ENCODE measurements around the gene CSMD2. TPM values are rescaled to one million over a fixed set of nuclear protein-coding genes. Genes with fewer than 3 reads are reported as not detected.

Gene CSMD2
- total RNA-seq, 1 donor from 2014 or later, result 0.27 TPM

- no peak overlapping the region for H3K4me3 Mint-ChIP-seq (ENCODE audit: unreplicated experiment)
- H3K36me3 Mint-ChIP-seq (ENCODE audit: unreplicated experiment), result no peaks in the 10 kb centered on the region
- H3K27me3 Mint-ChIP-seq (ENCODE audit: unreplicated experiment), result peaks cover 3% of the 10 kb centered on the region
- no peak overlapping the region for H3K27ac Mint-ChIP-seq (ENCODE audit: unreplicated experiment)
- TF ChIP-seq, protein P1, sequence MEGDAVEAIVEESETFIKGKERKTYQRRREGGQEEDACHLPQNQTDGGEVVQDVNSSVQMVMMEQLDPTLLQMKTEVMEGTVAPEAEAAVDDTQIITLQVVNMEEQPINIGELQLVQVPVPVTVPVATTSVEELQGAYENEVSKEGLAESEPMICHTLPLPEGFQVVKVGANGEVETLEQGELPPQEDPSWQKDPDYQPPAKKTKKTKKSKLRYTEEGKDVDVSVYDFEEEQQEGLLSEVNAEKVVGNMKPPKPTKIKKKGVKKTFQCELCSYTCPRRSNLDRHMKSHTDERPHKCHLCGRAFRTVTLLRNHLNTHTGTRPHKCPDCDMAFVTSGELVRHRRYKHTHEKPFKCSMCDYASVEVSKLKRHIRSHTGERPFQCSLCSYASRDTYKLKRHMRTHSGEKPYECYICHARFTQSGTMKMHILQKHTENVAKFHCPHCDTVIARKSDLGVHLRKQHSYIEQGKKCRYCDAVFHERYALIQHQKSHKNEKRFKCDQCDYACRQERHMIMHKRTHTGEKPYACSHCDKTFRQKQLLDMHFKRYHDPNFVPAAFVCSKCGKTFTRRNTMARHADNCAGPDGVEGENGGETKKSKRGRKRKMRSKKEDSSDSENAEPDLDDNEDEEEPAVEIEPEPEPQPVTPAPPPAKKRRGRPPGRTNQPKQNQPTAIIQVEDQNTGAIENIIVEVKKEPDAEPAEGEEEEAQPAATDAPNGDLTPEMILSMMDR (IDR thresholded peaks at IDR 0.05; ENCODE audit: partially characterized antibody, unreplicated experiment), result no peak
- H3K9me3 Mint-ChIP-seq (ENCODE audit: unreplicated experiment), result no peaks in the 10 kb centered on the region
- peaks cover 2% of the 10 kb centered on the region for H3K4me1 Mint-ChIP-seq (ENCODE audit: low read depth, unreplicated experiment)
- DNase-seq, result no peak
Measured at GRCh38 chr1:33738536-33738935, 426.5 kb downstream of the CSMD2 start.

GRCh38 chr1:33736496-33736895 is 428.5 kb downstream of the CSMD2 start:
- peaks cover 3% of the 10 kb centered on the region for H3K27me3 Mint-ChIP-seq (ENCODE audit: unreplicated experiment)
- TF ChIP-seq, protein P1 (IDR thresholded peaks at IDR 0.05; ENCODE audit: partially characterized antibody, unreplicated experiment), result no peak

DNA sequence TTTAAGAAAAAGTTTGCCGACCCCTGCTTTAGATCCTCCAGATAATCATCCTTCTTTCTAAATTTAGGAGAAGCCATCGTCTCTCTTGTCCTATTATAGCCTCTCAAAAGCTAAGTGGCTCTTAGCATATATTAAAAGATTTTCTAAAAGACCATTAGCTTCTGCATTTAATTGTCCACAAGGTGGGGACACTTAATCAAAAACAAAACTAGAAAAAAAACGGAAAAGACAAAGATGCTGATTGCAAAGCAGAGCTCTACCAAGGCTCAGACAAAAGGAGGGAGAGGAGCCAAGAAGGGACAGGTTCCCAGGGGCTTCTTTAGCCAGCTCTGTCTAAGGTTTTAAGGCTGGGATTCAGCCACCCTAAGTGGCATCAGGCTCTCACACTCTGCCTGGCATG is 429.4 kb downstream of the CSMD2 start:
- Mint-ChIP-seq H3K27me3 (ENCODE audit: unreplicated experiment) (peaks cover 3% of the 10 kb centered on the region), H3K27ac (ENCODE audit: unreplicated experiment) (no peak overlapping the region), H3K9me3 (ENCODE audit: unreplicated experiment) (no peaks in the 10 kb centered on the region), H3K36me3 (ENCODE audit: unreplicated experiment) (no peaks in the 10 kb centered on the region), H3K4me1 (ENCODE audit: low read depth, unreplicated experiment) (peaks cover 2% of the 10 kb centered on the region), H3K4me3 (ENCODE audit: unreplicated experiment) (no peak overlapping the region)
- no peak for DNase-seq
- TF ChIP-seq, protein P1 (IDR thresholded peaks at IDR 0.05; ENCODE audit: partially characterized antibody, unreplicated experiment), result no peak

More at GRCh38 chr1:33736496-33736895, 428.5 kb downstream of the CSMD2 start:
- H3K4me1 Mint-ChIP-seq (ENCODE audit: low read depth, unreplicated experiment), result peaks cover 2% of the 10 kb centered on the region
- no peak for DNase-seq
- no peak overlapping the region for H3K4me3 Mint-ChIP-seq (ENCODE audit: unreplicated experiment)
- H3K9me3 Mint-ChIP-seq (ENCODE audit: unreplicated experiment), result no peaks in the 10 kb centered on the region
- H3K36me3 Mint-ChIP-seq (ENCODE audit: unreplicated experiment), result no peaks in the 10 kb centered on the region
- no peak overlapping the region for H3K27ac Mint-ChIP-seq (ENCODE audit: unreplicated experiment)

DNA sequence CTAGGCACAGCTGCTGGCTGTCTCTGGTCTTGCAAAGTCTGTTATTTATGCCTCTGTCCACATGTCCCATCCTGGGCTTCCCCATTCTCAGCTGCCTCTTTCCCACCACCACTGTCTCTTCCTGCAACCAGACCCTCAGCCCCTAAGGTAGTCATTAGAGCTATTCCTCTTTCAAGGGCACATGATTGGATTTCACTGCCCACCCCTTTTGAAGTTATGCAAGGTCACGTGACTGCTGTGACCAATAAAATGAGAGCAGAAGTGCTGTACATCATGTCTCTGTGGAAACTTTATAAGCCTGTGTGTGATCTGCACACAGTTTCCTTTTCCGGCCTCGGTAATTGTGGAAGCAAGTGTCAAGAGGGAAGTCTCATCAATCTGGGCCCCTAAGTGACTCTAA is 437.7 kb downstream of the CSMD2 start:
- no peaks in the 10 kb centered on the region for H3K27me3 Mint-ChIP-seq (ENCODE audit: unreplicated experiment)
- H3K4me3 Mint-ChIP-seq (ENCODE audit: unreplicated experiment), result no peak overlapping the region
- no peak for DNase-seq
- H3K36me3 Mint-ChIP-seq (ENCODE audit: unreplicated experiment), result no peaks in the 10 kb centered on the region
- no peaks in the 10 kb centered on the region for H3K4me1 Mint-ChIP-seq (ENCODE audit: low read depth, unreplicated experiment)
- H3K9me3 Mint-ChIP-seq (ENCODE audit: unreplicated experiment), result no peaks in the 10 kb centered on the region
- H3K27ac Mint-ChIP-seq (ENCODE audit: unreplicated experiment), result no peak overlapping the region
- TF ChIP-seq, protein P1 (IDR thresholded peaks at IDR 0.05; ENCODE audit: partially characterized antibody, unreplicated experiment), result no peak

DNA sequence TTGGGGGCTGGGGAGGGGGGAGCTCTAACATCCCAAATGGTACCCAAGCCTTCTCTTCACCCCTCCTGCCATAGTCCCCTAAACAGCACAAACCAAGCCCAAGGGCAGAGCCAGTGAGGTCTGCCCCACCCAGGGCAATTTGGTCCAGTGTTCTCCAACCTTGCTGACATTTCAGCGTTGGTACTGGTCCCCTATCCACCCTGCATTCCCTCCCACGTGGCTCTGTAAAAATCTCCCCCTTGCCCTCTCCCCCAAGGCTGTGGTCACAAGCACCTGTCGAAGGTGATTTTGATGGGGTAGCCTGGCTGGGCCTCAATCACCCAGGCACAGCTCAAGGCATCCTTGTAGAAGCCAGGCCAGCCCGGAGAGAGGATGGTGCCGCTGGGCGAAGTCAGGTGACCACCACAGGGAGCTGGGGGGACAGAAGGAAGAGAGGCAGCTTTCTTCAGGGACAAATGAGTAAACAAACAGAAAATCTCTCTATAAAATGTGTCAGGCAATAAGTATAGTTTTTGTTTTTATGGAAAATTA is 438.7 kb downstream of the CSMD2 start:
- H3K27me3 Mint-ChIP-seq (ENCODE audit: unreplicated experiment), result no peaks in the 10 kb centered on the region
- no peak overlapping the region for H3K27ac Mint-ChIP-seq (ENCODE audit: unreplicated experiment)
- no peak overlapping the region for H3K4me3 Mint-ChIP-seq (ENCODE audit: unreplicated experiment)
- DNase-seq, result no peak
- no peaks in the 10 kb centered on the region for H3K36me3 Mint-ChIP-seq (ENCODE audit: unreplicated experiment)
- H3K9me3 Mint-ChIP-seq (ENCODE audit: unreplicated experiment), result no peaks in the 10 kb centered on the region
- H3K4me1 Mint-ChIP-seq (ENCODE audit: low read depth, unreplicated experiment), result no peaks in the 10 kb centered on the region
- TF ChIP-seq, protein P1 (IDR thresholded peaks at IDR 0.05; ENCODE audit: partially characterized antibody, unreplicated experiment), result no peak

All from glutamatergic neuron (in vitro differentiated cells).